ENCODE measurements around the gene STX3. TPM values are rescaled to one million over a fixed set of nuclear protein-coding genes. Genes with fewer than 3 reads are reported as not detected.

Gene STX3
- total and polyA plus RNA-seq, 5 experiments from 2014 or later: 2.8 to 11.2 (median 3.6) TPM

Other genes with a start within 250 kb of the STX3 start
- gene OR4D9, start 243.8 kb upstream of the STX3 start, total RNA-seq: not detected
- not detected for gene OR4D9, start 243.8 kb upstream of the STX3 start, polyA plus RNA-seq
- gene OSBP, start 139.6 kb upstream of the STX3 start, total RNA-seq: 10 to 100 TPM; 46.7 to 50.5 TPM
- gene OSBP, start 139.6 kb upstream of the STX3 start, polyA plus RNA-seq: 10 to 100 TPM; 19.5 to 34.8 (median 19.6) TPM
- 10 to 100 TPM; 40.5 to 40.7 TPM for gene PATL1, start 86.3 kb upstream of the STX3 start, total RNA-seq
- 1 to 10 TPM; 3.2 to 8.2 (median 3.8) TPM for gene PATL1, start 86.3 kb upstream of the STX3 start, polyA plus RNA-seq
- not detected for gene OR10V1, start 41.5 kb upstream of the STX3 start, total RNA-seq
- not detected for gene OR10V1, start 41.5 kb upstream of the STX3 start, polyA plus RNA-seq
- gene MRPL16, start 55.4 kb downstream of the STX3 start, total RNA-seq: 10 to 100 TPM; 44.4 to 45.2 TPM
- 10 to 100 TPM; 68.4 to 93.0 (median 92.8) TPM for gene MRPL16, start 55.4 kb downstream of the STX3 start, polyA plus RNA-seq
- not detected for gene CBLIF, start 90.1 kb downstream of the STX3 start, total RNA-seq
- not detected for gene CBLIF, start 90.1 kb downstream of the STX3 start, polyA plus RNA-seq
- not detected for gene TCN1, start 111.1 kb downstream of the STX3 start, total RNA-seq
- not detected for gene TCN1, start 111.1 kb downstream of the STX3 start, polyA plus RNA-seq
- gene OOSP3, start 123.4 kb downstream of the STX3 start, total RNA-seq: not detected
- gene OOSP3, start 123.4 kb downstream of the STX3 start, polyA plus RNA-seq: under 1 TPM in 1 of 3 donors, not detected in 2; 0.43 TPM
- gene OOSP1, start 183.1 kb downstream of the STX3 start, total RNA-seq: not detected
- gene OOSP1, start 183.1 kb downstream of the STX3 start, polyA plus RNA-seq: not detected
- gene OOSP4A, start 208.7 kb downstream of the STX3 start, total RNA-seq: not detected
- gene OOSP4A, start 208.7 kb downstream of the STX3 start, polyA plus RNA-seq: not detected

All from naive thymus-derived CD8-positive, alpha-beta T cell (primary cell).